ENCODE results near the gene NFS1.

NFS1 gene

GRCh38 chr20:35669221-35669620 is 29.9 kb downstream of the NFS1 start:
- DNase-seq = no peak

DNA sequence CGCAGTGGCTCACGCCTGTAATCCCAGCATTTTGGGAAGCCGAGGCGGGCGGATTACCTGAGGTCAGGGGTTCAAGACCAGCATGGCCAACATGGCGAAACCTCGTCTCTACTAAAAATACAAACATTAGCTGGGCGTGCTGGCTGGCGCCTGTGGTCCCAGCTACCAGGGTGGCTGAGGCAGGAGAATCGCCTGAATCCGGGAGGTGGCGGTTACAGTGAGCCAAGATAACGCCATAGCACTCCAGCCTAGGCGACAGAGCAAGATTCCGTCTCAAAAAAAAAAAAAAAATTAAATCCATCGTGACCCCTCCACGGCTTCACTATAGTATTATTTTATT is 33.2 kb downstream of the NFS1 start:
- no peak for DNase-seq

DNA sequence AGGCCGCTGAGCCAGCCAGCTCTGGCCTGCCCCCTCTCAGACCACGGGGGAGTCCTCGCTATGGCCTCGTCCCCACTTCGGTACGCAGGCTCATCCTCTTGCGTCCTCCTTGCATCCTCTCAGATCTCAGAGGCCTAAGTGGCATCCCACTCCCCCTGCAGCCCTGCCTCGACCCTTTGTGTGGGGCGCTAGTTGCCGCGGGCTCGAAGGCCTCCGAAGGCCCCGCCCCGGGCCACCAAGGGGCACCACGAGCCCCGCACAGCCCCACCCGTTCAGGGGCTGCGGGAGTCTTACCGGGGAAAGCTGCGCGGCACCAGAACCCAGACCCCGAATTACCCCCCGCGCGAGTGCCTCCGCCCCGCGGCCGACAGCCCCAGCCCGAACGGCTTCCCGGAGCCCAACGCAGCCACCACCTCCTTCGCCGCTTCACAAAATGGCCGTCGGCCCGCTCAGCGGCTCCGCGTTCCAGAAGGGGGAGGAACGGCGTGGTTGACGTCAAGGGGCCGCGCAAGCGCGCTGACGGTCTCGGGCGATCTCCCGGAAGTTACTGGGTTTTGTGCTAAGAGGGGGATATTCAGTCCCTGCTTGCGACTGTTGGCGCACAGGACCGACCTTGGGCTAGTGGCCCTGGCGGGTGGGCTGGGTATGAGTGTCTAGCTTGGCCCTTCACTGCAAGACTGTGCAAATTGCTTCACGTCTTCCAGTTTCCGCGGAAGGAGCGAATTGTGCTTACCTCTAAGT is 34.5 kb downstream of the NFS1 start, which contains the start of the genes CPNE1 and RBM12:
CPNE1 (minus strand) TSS at position 435 of the 741 bp plus-strand sequence. CDS start 31,977 bp downstream, outside the sequence.
RBM12 (minus strand) TSS at position 435 of the 741 bp plus-strand sequence. CDS start 9,578 bp downstream, outside the sequence.
- peak; percentile 93 for DNase-seq

DNA sequence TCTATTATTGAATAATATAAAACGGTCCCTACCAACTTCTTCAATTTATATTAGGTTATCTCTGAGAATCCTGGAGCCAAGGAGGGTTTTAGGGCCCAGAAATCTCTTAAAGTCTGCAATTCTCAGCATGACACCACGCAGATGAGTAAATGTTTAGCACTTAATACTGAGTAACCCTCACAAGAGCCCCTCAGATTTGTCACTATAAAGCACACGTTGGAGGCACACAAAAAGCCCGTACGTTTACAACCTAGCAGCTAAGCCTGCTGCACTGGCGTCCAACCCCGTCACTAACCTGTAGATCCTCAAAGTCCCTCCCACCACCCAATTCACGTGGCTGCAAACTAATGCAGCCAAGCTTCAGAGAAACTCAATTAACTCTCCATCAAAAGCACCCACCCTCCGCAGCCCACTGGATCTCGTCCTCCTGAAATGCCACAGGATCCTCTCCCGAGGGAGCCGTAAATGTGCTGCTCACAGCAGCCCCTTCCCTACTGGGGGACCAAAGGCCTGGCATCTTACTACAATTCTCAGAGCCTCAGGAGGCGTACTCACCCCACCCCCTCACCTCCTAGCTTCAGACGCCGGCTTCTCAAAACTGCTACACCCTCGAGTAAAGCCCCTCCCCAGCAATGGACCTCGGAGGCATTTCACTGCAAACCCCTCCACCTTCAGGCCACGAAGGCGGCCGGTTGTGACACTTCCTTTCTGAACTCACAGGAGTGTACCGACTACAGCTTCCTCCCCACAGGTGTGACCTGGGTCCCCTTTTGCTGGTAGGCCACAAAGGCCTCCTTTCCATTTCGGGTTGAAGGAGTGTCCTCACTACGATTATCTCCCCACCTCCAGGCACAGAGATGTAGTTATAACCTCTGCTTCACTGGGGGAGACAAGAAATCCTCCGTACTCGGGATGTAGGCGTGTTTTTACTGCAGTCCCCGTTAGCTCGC is 35.4 kb downstream of the NFS1 start:
- peak; percentile 61 for DNase-seq

DNA sequence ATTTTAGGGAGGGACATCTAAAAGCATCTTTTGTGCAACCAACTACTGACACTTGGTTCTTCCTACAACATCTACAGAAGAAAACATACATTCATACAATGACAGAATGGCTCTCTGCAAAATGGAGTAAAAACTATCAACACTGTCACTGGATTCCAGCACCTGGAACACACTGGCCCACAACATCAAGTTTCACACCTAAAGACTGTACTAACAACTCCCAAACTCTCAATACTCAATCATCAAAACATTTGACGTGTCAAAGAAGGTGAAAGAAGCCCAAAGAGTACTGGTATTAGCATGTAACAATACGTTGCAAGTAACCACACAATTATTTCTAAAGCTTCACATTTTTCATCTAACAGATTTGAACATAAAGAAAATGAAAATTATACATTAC is 36.6 kb downstream of the NFS1 start:
- no peak for DNase-seq

GRCh38 chr20:35661908-35662307 is 37.2 kb downstream of the NFS1 start:
- no peak for DNase-seq

DNA sequence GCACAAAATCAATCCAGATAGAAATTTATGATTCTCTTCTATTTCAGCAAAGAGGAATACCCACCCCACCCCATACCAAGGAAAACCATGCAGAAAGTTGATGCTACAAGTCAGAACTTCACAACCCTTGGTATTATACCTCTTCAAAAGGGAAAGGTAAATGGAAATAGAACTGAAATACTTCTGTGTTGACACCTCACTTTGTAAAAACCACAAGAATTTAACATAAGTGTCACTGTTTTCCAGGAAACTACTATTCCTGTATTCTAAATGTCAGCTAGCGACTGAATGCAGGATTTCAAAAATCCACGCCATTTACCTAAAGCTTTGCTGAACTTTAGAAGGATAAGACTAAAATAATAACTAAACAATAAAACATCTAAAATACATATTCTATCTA is 38.1 kb downstream of the NFS1 start:
- no peak for DNase-seq

DNA sequence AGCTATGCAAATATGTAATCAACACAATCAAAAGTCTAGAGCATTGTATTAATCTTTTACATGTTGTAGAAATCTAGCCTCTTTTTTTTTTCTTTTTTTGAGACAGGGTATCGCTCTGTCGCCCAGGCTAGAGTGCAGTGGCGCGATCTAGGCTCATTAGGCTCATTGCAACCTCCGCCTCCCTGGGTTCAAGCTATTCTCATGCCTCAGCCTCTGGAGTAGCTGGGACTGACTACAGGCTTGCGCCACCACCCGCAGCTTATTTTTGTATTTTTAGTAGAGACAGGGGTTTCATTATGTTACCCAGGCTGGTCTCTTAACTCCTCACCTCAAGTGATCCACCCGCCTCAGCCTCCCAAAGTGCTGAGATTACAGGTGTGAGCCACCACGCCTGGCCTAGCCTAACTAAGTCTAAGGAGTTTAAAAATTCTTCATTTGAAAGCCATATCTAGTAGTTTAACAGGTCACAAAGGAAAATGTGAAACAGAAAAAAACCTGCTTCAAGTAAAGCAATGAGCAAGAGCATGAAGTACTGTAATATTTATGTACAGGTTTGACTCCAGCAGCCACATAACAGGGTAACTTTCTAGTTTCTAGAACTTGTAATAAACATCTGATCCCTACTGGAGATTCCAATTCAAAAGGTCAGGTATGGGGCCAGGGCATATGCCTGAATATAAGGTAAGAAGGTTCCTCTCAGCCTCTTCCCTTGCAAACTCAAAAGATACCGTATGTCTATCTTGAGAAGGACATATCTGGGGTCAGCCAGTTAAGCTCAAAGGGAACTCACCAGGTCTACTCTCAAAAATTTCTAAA is 38.8 kb downstream of the NFS1 start:
- DNase-seq = no peak

- no peak for DNase-seq
Measured at GRCh38 chr20:35657271-35657670, 41.9 kb downstream of the NFS1 start.

DNA sequence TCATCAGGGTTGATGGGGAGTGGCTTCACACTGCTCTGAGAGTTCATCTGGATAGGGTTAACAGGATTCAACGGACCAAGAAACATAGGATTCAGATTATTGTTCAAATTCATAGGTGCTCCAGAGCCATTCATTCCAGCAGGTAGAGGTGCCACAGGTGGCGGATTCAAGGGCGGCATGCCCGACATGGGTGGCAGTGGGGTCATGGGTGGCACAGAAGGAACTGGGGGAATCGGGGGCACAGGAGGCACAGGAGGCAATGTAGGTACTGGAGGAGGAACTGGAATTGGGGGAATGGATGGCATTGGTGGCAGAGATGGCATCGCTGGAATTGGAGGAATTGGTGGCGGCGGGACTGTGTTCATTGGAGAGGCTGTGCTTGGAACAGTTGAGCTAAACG is 44.7 kb downstream of the NFS1 start:
- DNase-seq = no peak

DNA sequence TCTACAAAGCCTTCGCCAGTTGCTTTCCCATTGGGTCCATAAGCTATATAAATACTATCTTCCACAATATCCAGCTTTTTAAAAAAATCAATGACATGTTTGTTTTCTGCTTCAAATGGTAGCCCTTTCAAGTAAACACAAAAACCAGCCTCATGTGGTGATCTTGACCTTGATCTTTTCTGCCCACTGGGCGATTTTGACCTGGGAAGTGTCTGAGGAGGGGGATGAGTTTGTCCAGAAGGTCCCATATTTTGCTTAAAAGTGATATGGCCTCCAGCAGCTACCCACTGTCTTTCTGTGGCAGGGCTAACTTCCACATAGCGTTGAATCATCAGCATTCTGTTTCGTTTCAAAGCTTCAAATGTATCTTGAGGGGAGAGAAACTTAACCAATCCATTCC is 45.3 kb downstream of the NFS1 start:
- DNase-seq = no peak

GRCh38 chr20:35653430-35653734 is 45.8 kb downstream of the NFS1 start:
- no peak for DNase-seq

DNA sequence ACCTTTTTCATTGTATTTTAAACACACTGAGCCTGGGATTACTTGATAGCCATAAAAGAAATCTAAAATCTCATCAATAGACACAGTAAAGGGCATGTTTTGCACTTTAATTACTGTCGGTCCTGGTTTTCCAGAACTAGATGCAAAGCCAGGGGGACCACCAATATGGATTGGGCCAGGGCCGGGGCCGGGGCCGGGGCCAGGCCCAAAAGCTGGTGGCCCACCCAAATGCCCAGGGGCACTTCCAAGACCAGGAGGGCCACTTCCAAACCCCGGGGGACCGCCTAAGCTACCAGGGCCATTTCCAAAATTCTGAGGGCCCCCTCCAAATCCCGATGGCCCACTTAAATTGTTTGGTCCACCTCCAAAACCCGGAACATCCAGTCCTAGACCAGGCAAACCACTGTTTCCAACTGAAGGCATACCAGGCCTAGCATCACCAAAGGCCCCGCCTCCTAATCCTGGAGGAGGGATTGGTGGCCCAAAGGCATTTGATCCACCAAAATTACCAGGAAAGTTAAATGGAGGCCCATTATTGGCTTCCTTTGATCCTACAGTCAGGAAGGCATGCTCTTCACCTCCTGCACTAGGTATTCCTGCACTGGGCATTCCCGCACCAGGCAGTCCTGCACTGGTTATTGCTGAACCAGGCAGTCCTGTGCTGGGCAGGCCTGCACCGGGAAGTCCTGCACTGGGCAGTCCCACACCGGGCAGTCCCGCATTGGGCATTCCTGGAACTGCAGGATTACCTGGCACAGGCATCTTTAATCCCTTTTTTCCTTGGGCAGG is 46.3 kb downstream of the NFS1 start:
- DNase-seq = no peak

GRCh38 chr20:35651958-35652357 is 47.2 kb downstream of the NFS1 start:
- DNase-seq = no peak

- DNase-seq = no peak
Measured at GRCh38 chr20:35650632-35651031, 48.5 kb downstream of the NFS1 start.

- DNase-seq = no peak
Measured at GRCh38 chr20:35648836-35649235, 50.3 kb downstream of the NFS1 start.

DNA sequence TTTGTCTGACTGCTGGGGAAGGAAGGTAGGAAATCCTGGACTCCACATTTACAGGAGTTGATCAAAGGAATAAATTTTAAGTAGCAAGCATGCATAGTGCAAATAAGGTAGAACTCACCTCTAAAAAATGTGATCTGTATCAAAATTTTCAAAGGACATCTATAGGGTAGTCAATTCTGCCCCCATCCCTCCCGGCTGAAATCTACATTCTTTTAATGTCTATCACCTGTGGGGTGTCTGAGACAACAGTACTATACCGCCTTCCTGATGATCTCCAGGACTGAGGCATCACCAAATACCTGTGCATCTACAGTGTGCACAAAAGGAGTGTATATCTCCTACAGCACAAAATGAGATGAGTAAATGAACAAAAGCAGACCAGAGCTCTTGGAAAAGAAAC is 54.3 kb downstream of the NFS1 start:
- DNase-seq = no peak

GRCh38 chr20:35643045-35643444 is 56.1 kb downstream of the NFS1 start:
- DNase-seq = no peak

DNA sequence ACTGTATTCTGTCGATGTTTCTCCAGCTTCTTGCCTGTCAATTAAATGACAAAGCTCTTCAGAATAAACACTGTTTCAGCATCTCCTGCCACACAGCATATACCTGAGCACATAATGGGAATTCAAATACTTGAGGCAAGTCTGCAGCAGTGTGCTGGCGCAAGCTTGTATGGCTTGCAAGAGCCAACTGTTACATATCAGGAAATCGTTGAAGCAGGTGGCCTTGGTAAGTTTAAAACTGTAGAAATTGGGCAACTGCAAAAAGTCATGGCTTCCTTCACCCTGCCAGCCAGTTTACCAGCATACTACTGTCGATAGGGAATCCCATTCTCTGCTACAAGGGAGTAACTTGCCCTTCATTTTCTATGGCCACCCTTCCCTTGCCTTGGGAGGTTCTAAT is 57.4 kb downstream of the NFS1 start:
- no peak for DNase-seq

DNA sequence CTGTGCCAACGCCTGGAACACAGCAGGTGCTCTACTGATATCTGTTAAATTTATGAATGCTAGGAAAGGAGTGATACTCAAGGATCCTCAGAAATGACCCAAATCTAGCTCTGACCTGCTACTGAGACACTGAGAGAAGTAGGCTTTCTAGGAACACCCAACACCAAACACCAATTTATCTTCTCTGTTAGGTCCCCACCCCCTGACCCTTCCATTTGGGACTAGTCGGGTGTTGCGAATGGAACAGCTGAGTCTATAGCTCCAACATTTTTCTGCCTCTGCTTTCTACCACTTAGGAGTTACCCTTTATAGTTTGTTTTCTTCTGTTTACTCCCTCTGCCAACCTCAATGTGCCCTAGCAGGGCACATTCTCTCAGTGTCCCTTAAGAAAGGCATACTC is 58.4 kb downstream of the NFS1 start:
- no peak for DNase-seq

GRCh38 chr20:35638751-35639150 is 60.4 kb downstream of the NFS1 start:
- DNase-seq = no peak

- no peak for DNase-seq
Measured at GRCh38 chr20:35637276-35637675, 61.9 kb downstream of the NFS1 start.
